ENCODE data around the gene PUM1. TPM values are rescaled to one million over a fixed set of nuclear protein-coding genes. Genes with fewer than 3 reads are reported as not detected.

Gene PUM1, protein sequence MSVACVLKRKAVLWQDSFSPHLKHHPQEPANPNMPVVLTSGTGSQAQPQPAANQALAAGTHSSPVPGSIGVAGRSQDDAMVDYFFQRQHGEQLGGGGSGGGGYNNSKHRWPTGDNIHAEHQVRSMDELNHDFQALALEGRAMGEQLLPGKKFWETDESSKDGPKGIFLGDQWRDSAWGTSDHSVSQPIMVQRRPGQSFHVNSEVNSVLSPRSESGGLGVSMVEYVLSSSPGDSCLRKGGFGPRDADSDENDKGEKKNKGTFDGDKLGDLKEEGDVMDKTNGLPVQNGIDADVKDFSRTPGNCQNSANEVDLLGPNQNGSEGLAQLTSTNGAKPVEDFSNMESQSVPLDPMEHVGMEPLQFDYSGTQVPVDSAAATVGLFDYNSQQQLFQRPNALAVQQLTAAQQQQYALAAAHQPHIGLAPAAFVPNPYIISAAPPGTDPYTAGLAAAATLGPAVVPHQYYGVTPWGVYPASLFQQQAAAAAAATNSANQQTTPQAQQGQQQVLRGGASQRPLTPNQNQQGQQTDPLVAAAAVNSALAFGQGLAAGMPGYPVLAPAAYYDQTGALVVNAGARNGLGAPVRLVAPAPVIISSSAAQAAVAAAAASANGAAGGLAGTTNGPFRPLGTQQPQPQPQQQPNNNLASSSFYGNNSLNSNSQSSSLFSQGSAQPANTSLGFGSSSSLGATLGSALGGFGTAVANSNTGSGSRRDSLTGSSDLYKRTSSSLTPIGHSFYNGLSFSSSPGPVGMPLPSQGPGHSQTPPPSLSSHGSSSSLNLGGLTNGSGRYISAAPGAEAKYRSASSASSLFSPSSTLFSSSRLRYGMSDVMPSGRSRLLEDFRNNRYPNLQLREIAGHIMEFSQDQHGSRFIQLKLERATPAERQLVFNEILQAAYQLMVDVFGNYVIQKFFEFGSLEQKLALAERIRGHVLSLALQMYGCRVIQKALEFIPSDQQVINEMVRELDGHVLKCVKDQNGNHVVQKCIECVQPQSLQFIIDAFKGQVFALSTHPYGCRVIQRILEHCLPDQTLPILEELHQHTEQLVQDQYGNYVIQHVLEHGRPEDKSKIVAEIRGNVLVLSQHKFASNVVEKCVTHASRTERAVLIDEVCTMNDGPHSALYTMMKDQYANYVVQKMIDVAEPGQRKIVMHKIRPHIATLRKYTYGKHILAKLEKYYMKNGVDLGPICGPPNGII
- 166 TPM for total RNA-seq

DNA sequence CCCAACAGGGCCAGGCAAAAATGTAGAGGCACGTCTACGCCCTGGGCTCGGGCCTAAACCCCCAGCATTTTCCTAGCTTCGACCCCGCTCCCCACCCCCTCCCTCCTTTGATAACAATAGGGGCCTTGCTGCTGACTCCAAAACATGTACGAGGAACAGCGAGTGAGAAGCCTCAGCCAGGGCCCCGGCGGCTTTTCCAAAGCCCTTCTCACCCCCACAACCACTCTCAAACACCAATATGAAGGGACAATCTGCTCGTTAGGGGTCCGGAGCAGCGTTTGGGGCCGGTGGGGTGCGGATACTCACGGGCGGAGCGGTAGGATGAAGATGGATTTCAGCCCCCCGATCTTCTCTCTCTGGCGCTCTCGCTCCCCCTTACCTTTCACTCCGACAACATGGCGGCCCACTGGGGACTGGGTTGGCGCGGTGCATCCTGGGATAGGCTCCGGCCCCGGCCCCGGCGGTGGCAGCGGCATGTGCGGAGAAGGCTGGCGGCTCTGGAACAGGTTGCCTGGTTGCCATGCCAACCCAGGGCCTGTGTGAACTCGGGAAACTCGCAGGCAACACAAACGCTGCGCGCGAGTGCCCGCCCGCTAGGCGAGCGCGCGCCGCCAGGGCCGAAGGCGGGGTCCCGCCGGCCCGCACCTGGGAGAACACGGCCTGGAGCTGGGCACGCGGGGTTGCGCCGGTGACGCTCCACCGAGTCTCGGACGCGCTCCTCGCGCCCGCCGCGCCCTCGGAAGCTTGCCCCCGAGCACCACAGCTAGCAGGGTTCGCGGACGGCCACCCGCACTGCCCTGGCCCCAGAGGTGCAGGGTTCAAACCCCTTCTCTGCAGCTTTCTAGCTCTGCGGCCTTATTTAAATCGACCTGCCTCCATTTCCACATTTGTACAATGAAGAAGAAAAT is at the start of gene PUM1:
TSS of gene PUM1 (minus strand) at position 408 of the 908 bp plus-strand sequence. CDS start 6,151 bp downstream, outside the sequence.

DNA sequence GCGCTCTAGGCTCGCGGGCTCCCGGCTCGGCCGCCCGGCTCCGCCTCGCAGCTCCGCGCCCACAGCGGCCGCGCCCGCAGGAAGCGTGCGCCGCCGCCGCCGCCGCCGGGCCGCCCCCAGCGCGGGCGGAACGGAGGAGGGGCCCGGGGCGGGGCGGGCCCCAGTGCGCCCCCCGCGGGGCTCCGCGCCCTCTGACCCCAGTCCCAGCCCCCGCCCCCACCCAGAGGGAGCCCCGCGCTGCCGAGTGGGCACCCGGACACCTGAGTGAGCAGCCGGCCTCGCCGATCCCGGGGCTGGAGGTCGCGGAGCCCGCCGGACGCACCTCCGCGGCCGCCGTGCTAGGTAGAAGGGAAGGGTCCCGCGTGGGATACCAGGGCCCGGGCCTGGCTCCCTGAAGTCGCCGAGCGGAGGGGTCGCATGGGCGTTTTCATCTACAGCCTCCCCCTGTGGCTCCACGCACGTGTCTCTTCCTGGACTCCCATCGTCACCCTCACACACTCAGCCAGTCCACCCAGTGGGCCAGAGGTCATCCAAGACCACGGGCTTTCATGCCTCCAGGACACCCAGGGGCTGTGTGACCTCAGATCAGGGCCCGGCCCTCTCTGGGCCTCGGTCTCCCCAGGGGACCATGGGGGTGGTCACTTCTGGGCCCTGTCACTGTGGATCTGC is 156.7 kb downstream of the PUM1 start, which contains the start of gene SDC3:
TSS of gene SDC3 (minus strand) at position 63 of the 669 bp plus-strand sequence. CDS start 172 bp downstream, outside the sequence.

Other genes with a start within 250 kb of the PUM1 start
- gene SDC3, start 157.0 kb downstream of the PUM1 start, total RNA-seq, result 49.3 TPM
- gene NKAIN1, start 174.2 kb upstream of the PUM1 start, total RNA-seq, result 12.1 TPM
- gene SNRNP40, start 231.1 kb upstream of the PUM1 start, total RNA-seq, result 79.1 TPM
- gene ZCCHC17, start 231.3 kb upstream of the PUM1 start, total RNA-seq, result 33.7 TPM

All from camera-type eye (tissue), 1 donor.